ENCODE data around the gene PLPP4.
A peak's percentile ranks its signal among the peaks of the same experiment; 100 is the strongest.

DNA sequence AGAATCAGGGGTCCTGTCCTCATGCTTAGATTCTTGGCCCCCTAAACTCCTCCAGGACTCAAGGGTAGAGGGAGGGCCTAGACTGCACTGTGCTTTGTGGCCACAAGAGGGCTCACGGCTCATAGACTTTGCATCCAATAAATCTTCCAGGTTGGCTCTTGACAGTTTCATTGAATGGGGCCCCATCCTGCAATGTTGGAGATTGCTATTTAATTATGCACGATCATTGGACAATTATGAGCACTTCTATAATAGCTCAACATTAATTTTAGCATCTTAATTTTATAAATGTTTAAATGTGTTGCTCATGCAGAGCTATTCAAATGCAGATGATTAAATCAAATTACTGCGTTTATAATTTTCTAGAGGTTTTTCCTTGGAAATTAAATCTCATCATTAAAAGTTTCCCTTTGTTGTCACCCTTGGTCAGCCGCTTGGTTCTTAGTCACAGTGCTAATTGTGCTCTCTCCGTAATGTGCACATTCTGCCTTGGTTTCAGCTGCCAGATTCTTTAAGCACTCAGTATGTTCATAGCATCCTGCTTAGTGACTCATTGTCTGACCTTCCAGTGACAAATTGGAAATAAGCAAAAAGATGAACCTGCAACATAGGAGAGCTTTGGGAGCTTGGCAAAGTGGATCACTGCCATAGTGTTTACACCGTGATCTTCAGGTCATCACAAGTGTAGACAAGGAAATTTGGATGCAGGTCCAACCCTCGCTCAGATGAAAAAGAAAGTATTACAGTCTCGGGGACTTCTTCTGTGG is 33.4 kb upstream of the PLPP4 start:
- TF ChIP-seq SNAI2 (CRISPR knock-in tag; IDR thresholded peaks at IDR 0.05) = no peak
- no peak for TF ChIP-seq ZFP30 (CRISPR knock-in tag; IDR thresholded peaks at IDR 0.05)
- no peak for TF ChIP-seq TOX (CRISPR knock-in tag; IDR thresholded peaks at IDR 0.05; ENCODE audit: borderline replicate concordance)
- TF ChIP-seq TCF4 (CRISPR knock-in tag; IDR thresholded peaks at IDR 0.05; ENCODE audit: borderline replicate concordance) = no peak
- TF ChIP-seq, protein P1, sequence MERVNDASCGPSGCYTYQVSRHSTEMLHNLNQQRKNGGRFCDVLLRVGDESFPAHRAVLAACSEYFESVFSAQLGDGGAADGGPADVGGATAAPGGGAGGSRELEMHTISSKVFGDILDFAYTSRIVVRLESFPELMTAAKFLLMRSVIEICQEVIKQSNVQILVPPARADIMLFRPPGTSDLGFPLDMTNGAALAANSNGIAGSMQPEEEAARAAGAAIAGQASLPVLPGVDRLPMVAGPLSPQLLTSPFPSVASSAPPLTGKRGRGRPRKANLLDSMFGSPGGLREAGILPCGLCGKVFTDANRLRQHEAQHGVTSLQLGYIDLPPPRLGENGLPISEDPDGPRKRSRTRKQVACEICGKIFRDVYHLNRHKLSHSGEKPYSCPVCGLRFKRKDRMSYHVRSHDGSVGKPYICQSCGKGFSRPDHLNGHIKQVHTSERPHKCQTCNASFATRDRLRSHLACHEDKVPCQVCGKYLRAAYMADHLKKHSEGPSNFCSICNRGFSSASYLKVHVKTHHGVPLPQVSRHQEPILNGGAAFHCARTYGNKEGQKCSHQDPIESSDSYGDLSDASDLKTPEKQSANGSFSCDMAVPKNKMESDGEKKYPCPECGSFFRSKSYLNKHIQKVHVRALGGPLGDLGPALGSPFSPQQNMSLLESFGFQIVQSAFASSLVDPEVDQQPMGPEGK (CRISPR knock-in tag; IDR thresholded peaks at IDR 0.05; ENCODE audit: borderline replicate concordance) = no peak
- no peak for TF ChIP-seq ARNTL (CRISPR knock-in tag; IDR thresholded peaks at IDR 0.05; ENCODE audit: borderline replicate concordance, low read depth)
- peak; percentile 43; the same call in 1 of the 2 replicates for TF ChIP-seq ZFP3 (CRISPR knock-in tag; IDR thresholded peaks at IDR 0.05)
- no peak for TF ChIP-seq CREB5 (CRISPR knock-in tag; IDR thresholded peaks at IDR 0.05; ENCODE audit: low read depth)
- no peak for TF ChIP-seq PPARA (CRISPR knock-in tag; IDR thresholded peaks at IDR 0.05; ENCODE audit: borderline replicate concordance)
- no peak for TF ChIP-seq OSR1 (CRISPR knock-in tag; IDR thresholded peaks at IDR 0.05)
- no peak; the same call in 1 of the 2 replicates for TF ChIP-seq ISL1 (CRISPR knock-in tag; IDR thresholded peaks at IDR 0.05)
- no peak for TF ChIP-seq CSDC2 (CRISPR knock-in tag; IDR thresholded peaks at IDR 0.05)
- no peak for TF ChIP-seq BACH2 (CRISPR knock-in tag; IDR thresholded peaks at IDR 0.05; ENCODE audit: borderline replicate concordance)
- TF ChIP-seq ESRRG (CRISPR knock-in tag; IDR thresholded peaks at IDR 0.05) = no peak

Measured in SK-N-SH treated with all-trans-retinoic acid at 6 μM for 48 hours (cell line).